ENCODE data around the gene STRA6. TPM values are rescaled to one million over a fixed set of nuclear protein-coding genes. Genes with fewer than 3 reads are reported as not detected.

STRA6 gene
- polyA plus RNA-seq, 4 donors = 0.27 to 8.4 TPM; not detected in 2

DNA sequence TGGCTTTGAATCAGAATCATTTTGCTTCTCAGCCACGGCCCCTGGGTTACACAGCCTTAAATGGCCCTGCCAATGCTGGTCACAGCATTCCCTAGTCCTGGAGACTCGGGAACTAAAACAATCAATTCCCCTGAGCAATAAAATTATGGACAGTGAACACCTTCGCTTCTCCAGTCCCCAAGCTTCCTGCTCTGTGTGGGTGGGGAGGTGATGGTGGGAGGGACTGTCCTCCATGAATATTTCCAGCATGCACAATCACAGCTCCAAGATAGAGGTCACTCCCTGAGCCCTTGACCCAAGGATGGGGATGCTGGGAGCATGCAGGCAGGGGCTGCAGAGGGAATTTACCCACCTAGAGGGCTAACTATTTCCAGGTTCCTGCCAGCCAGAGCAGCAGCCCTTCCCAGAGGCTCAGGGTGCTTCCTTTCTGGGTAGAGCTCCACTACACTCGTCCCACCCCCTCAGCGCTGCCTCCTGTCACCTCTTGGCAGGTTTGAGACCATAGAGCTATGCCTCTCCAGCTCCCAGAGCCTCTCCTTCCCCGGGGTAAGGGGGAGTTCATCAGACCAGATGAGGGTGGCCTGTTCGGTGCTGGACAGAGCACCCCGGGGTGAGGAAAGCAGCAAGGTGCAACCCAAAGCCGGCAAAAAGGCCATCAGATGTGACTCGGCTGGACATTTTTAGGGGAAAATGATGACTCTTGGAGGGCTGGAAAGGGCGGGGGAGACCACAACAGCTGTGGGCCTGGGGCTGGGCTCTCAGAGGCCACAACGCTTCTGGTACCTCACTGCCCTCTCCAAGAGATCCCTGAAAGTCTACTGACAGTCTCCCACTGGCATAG lies 19.0 kb upstream of the STRA6 start:
- WGBS, 3 donors = 21 to 45% (median 31%) methylated on average over 12 of the region's 12 CpGs
- FAIRE-seq = no peak
- H3K27me3 ChIP-seq (ENCODE audit: control insufficient read depth in 3 of 3, insufficient read depth in 3 of 3, low read length in 3 of 3) = peaks cover 0 to 4% (median 3%) of the 10 kb centered on the region in 3 donors

GRCh38 chr15:74220475-74221248 lies 18.1 kb upstream of the STRA6 start:
- H3K27ac ChIP-seq (ENCODE audit: low read depth in 1 of 3, low read length in 2 of 3) = no peak overlapping the region
- no peak overlapping the region for H3K4me3 ChIP-seq (ENCODE audit: low read depth in 1 of 3, low read length in 3 of 3)
- H3K36me3 ChIP-seq (ENCODE audit: control insufficient read depth in 3 of 3, insufficient read depth in 2 of 3, low read depth in 1 of 3, low read length in 3 of 3) = no peaks in the 10 kb centered on the region
- FAIRE-seq = no peak
- peaks cover 0 to 14% (median 0%) of the 10 kb centered on the region in 3 donors for H3K4me1 ChIP-seq (ENCODE audit: control insufficient read depth in 3 of 3, insufficient read depth in 2 of 3, low read depth in 1 of 3, low read length in 2 of 3)
- peaks cover 0 to 4% (median 3%) of the 10 kb centered on the region in 3 donors for H3K27me3 ChIP-seq (ENCODE audit: control insufficient read depth in 3 of 3, insufficient read depth in 3 of 3, low read length in 3 of 3)
- no peak for DNase-seq
- 69 to 78% (median 73%) methylated on average over 11 of the region's 11 CpGs for WGBS, 3 donors
- no peaks in the 10 kb centered on the region for H3K9me3 ChIP-seq (ENCODE audit: control insufficient read depth in 2 of 2, insufficient read depth in 1 of 2, low read depth in 1 of 2, low read length in 1 of 2)

More for the DNA sequence above, 19.0 kb upstream of the STRA6 start:
- H3K27ac ChIP-seq (ENCODE audit: low read depth in 1 of 3, low read length in 2 of 3) = no peak overlapping the region
- H3K9me3 ChIP-seq (ENCODE audit: control insufficient read depth in 2 of 2, insufficient read depth in 1 of 2, low read depth in 1 of 2, low read length in 1 of 2) = no peaks in the 10 kb centered on the region
- H3K36me3 ChIP-seq (ENCODE audit: control insufficient read depth in 3 of 3, insufficient read depth in 2 of 3, low read depth in 1 of 3, low read length in 3 of 3) = no peaks in the 10 kb centered on the region
- H3K4me1 ChIP-seq (ENCODE audit: control insufficient read depth in 3 of 3, insufficient read depth in 2 of 3, low read depth in 1 of 3, low read length in 2 of 3) = peaks cover 0 to 14% (median 0%) of the 10 kb centered on the region in 3 donors
- H3K4me3 ChIP-seq (ENCODE audit: low read depth in 1 of 3, low read length in 3 of 3) = no peak overlapping the region
- DNase-seq = no peak

- H3K9me3 ChIP-seq (ENCODE audit: control insufficient read depth in 2 of 2, insufficient read depth in 1 of 2, low read depth in 1 of 2, low read length in 1 of 2) = no peaks in the 10 kb centered on the region
- H3K27me3 ChIP-seq (ENCODE audit: control insufficient read depth in 3 of 3, insufficient read depth in 3 of 3, low read length in 3 of 3) = peaks cover 0 to 4% (median 3%) of the 10 kb centered on the region in 3 donors
- no peaks in the 10 kb centered on the region for H3K36me3 ChIP-seq (ENCODE audit: control insufficient read depth in 3 of 3, insufficient read depth in 2 of 3, low read depth in 1 of 3, low read length in 3 of 3)
- no peak overlapping the region for H3K27ac ChIP-seq (ENCODE audit: low read depth in 1 of 3, low read length in 2 of 3)
- FAIRE-seq = no peak
- H3K4me3 ChIP-seq (ENCODE audit: low read depth in 1 of 3, low read length in 3 of 3) = no peak overlapping the region
- no peak for DNase-seq
- peaks cover 0 to 9% (median 0%) of the 10 kb centered on the region in 3 donors for H3K4me1 ChIP-seq (ENCODE audit: control insufficient read depth in 3 of 3, insufficient read depth in 2 of 3, low read depth in 1 of 3, low read length in 2 of 3)
- 86 to 92% (median 90%) methylated on average over 16 of the region's 16 CpGs for WGBS, 3 donors
Observed at GRCh38 chr15:74217907-74218885, 15.6 kb upstream of the STRA6 start.

GRCh38 chr15:74216949-74217348 lies 14.4 kb upstream of the STRA6 start:
- no peak overlapping the region for H3K4me3 ChIP-seq (ENCODE audit: low read depth in 1 of 3, low read length in 3 of 3)
- no peak for DNase-seq
- 61 to 81% (median 73%) methylated on average over 3 of the region's 3 CpGs for WGBS, 3 donors
- no peak for FAIRE-seq
- peaks cover 0 to 4% (median 0%) of the 10 kb centered on the region in 3 donors for H3K4me1 ChIP-seq (ENCODE audit: control insufficient read depth in 3 of 3, insufficient read depth in 2 of 3, low read depth in 1 of 3, low read length in 2 of 3)
- no peaks in the 10 kb centered on the region for H3K36me3 ChIP-seq (ENCODE audit: control insufficient read depth in 3 of 3, insufficient read depth in 2 of 3, low read depth in 1 of 3, low read length in 3 of 3)
- no peak overlapping the region for H3K27ac ChIP-seq (ENCODE audit: low read depth in 1 of 3, low read length in 2 of 3)
- no peaks in the 10 kb centered on the region for H3K9me3 ChIP-seq (ENCODE audit: control insufficient read depth in 2 of 2, insufficient read depth in 1 of 2, low read depth in 1 of 2, low read length in 1 of 2)
- H3K27me3 ChIP-seq (ENCODE audit: control insufficient read depth in 3 of 3, insufficient read depth in 3 of 3, low read length in 3 of 3) = peaks cover 0 to 3% (median 2%) of the 10 kb centered on the region in 3 donors

- Histone ChIP-seq H3K36me3 (ENCODE audit: control insufficient read depth in 3 of 3, insufficient read depth in 2 of 3, low read depth in 1 of 3, low read length in 3 of 3) (no peaks in the 10 kb centered on the region), H3K27me3 (ENCODE audit: control insufficient read depth in 3 of 3, insufficient read depth in 3 of 3, low read length in 3 of 3) (no peaks in the 10 kb centered on the region), H3K9me3 (ENCODE audit: control insufficient read depth in 2 of 2, insufficient read depth in 1 of 2, low read depth in 1 of 2, low read length in 1 of 2) (no peaks in the 10 kb centered on the region), H3K4me3 (ENCODE audit: low read depth in 1 of 3, low read length in 3 of 3) (no peak overlapping the region), H3K4me1 (ENCODE audit: control insufficient read depth in 3 of 3, insufficient read depth in 2 of 3, low read depth in 1 of 3, low read length in 2 of 3) (peaks cover 0 to 4% (median 0%) of the 10 kb centered on the region in 3 donors), H3K27ac (ENCODE audit: low read depth in 1 of 3, low read length in 2 of 3) (no peak overlapping the region)
- FAIRE-seq = no peak
- WGBS, 3 donors = 86 to 93% (median 86%) methylated on average over 8 of the region's 8 CpGs
- no peak for DNase-seq
Observed at GRCh38 chr15:74215958-74216357, 13.4 kb upstream of the STRA6 start.

GRCh38 chr15:74214324-74215021 lies 11.9 kb upstream of the STRA6 start:
- WGBS, 3 donors = 71 to 80% (median 78%) methylated on average over 6 of the region's 6 CpGs

DNA sequence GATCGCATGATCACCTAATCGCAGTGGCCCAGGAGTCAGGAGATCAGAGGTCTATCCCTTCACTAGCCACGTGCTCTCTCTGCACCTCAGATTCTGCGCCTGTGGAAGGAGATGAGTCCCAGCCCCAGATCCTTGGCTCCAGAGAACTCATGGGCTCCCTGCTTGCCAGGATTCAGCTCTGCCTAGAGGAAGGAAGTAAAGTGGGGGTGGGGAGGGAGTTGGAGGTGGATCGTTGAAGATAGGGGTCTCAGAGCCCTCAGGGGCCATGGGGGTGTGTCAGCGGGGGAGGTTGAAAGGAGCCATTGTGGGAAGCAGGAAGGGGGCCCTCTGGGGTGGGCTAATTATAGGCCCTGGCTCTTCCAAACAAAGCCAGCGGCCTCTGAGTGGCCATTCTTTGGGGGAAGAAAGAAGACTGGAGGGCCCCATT lies 11.3 kb upstream of the STRA6 start:
- Histone ChIP-seq H3K4me3 (ENCODE audit: low read depth in 1 of 3, low read length in 3 of 3) (no peak overlapping the region), H3K36me3 (ENCODE audit: control insufficient read depth in 3 of 3, insufficient read depth in 2 of 3, low read depth in 1 of 3, low read length in 3 of 3) (no peaks in the 10 kb centered on the region), H3K27me3 (ENCODE audit: control insufficient read depth in 3 of 3, insufficient read depth in 3 of 3, low read length in 3 of 3) (no peaks in the 10 kb centered on the region), H3K9me3 (ENCODE audit: control insufficient read depth in 2 of 2, insufficient read depth in 1 of 2, low read depth in 1 of 2, low read length in 1 of 2) (no peaks in the 10 kb centered on the region), H3K27ac (ENCODE audit: low read depth in 1 of 3, low read length in 2 of 3) (no peak overlapping the region), H3K4me1 (ENCODE audit: control insufficient read depth in 3 of 3, insufficient read depth in 2 of 3, low read depth in 1 of 3, low read length in 2 of 3) (peaks cover 0 to 17% (median 0%) of the 10 kb centered on the region in 3 donors)
- 62 to 82% (median 76%) methylated on average over 6 to 7 of the region's 7 CpGs for WGBS, 3 donors
- DNase-seq (no peak), FAIRE-seq (no peak)

More at GRCh38 chr15:74214324-74215021, 11.9 kb upstream of the STRA6 start:
- Histone ChIP-seq H3K27me3 (ENCODE audit: control insufficient read depth in 3 of 3, insufficient read depth in 3 of 3, low read length in 3 of 3) (no peaks in the 10 kb centered on the region), H3K27ac (ENCODE audit: low read depth in 1 of 3, low read length in 2 of 3) (no peak overlapping the region), H3K36me3 (ENCODE audit: control insufficient read depth in 3 of 3, insufficient read depth in 2 of 3, low read depth in 1 of 3, low read length in 3 of 3) (no peaks in the 10 kb centered on the region), H3K9me3 (ENCODE audit: control insufficient read depth in 2 of 2, insufficient read depth in 1 of 2, low read depth in 1 of 2, low read length in 1 of 2) (no peaks in the 10 kb centered on the region), H3K4me1 (ENCODE audit: control insufficient read depth in 3 of 3, insufficient read depth in 2 of 3, low read depth in 1 of 3, low read length in 2 of 3) (peaks cover 0 to 11% (median 0%) of the 10 kb centered on the region in 3 donors), H3K4me3 (ENCODE audit: low read depth in 1 of 3, low read length in 3 of 3) (no peak overlapping the region)
- DNase-seq (no peak), FAIRE-seq (no peak)
